Cardiac muscle cell (in vitro differentiated cells and primary cell): Measurements from ENCODE around the gene DDIT4. TPM values are rescaled to one million over a fixed set of nuclear protein-coding genes. Genes with fewer than 3 reads are reported as not detected.

Experiments
- DNase-seq, 2 donors: peaks; one replicate each; pipeline versions ENCODE4 v3.0.0 to v3.0.0-alpha.2; 2010 to 2017; ENCODE audit warnings: low read depth in 1 of 2, low spot score in 1 of 2
- H3K27ac ChIP-seq: fragments of 200-600 bp; sonication (generic); 2 replicates; pipeline ENCODE4 v1.5.1; 2016
- H3K27me3 ChIP-seq: fragments of 200-600 bp; sonication (generic); 2 replicates; pipeline ENCODE4 v1.6.0; 2016; ENCODE audit warnings: control low read depth
- H3K36me3 ChIP-seq: fragments of 200-600 bp; sonication (generic); 2 replicates; pipeline ENCODE4 v1.5.1; 2016; ENCODE audit warnings: control low read depth
- H3K4me1 ChIP-seq: fragments of 200-600 bp; sonication (generic); 2 replicates; pipeline ENCODE4 v1.8.1; 2017; ENCODE audit warnings: low read depth, mild to moderate bottlenecking, mixed run types
- H3K4me3 ChIP-seq: fragments of 200-600 bp; sonication (generic); 2 replicates; pipeline ENCODE4 v1.5.1; 2016; ENCODE audit warnings: mild to moderate bottlenecking
- H3K9me3 ChIP-seq: fragments of 200-600 bp; sonication (generic); 2 replicates; pipeline ENCODE4 v1.5.1; 2017; ENCODE audit warnings: low read depth, mild to moderate bottlenecking, control low read depth
- polyA plus RNA-seq: library from polyadenylated mRNA; unstranded; fragments of >200 nt; fragmentation: Nextera tagmentation; extraction: Ambion mirVana; gene quantifications from 2 replicates; pipeline ENCODE4 v1.2.1, GENCODE V29; 2016
- total RNA-seq: library from RNA; depleted of rRNA; stranded (reverse); fragments of >200 nt; gene quantifications from 2 replicates; pipeline ENCODE4 v1.2.3, GENCODE V29; 2016
- TF ChIP-seq, protein P1 (sequence below): IDR thresholded peaks from 2 replicates; pipeline ENCODE4 v1.5.1; 2012; ENCODE audit warnings: low read depth, mild to moderate bottlenecking, low read length

The DDIT4 gene
- total and polyA plus RNA-seq, 2 experiments from 2014 or later = 210 to 213 TPM

DNA sequence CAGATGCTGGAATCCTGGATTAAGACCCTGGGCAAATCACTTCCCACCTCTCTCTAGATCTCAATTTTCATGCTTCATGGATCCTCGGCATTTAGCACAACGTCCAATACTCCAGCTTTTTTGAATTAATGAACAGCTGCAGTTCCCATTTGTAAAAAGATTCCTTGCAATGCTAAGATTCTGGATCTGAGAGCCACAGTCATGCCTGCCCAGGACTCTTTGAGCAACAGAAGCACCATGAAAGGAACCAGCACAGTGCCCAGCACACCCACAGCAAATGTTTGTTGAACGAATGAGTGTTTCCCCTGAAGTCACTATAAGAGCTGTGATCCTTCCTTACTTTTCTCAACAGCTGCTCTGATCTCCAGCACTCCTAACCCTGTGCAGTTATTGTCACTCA lies 20.8 kb upstream of the DDIT4 start:
- no peak overlapping the region for H3K27ac ChIP-seq
- TF ChIP-seq, protein P1, sequence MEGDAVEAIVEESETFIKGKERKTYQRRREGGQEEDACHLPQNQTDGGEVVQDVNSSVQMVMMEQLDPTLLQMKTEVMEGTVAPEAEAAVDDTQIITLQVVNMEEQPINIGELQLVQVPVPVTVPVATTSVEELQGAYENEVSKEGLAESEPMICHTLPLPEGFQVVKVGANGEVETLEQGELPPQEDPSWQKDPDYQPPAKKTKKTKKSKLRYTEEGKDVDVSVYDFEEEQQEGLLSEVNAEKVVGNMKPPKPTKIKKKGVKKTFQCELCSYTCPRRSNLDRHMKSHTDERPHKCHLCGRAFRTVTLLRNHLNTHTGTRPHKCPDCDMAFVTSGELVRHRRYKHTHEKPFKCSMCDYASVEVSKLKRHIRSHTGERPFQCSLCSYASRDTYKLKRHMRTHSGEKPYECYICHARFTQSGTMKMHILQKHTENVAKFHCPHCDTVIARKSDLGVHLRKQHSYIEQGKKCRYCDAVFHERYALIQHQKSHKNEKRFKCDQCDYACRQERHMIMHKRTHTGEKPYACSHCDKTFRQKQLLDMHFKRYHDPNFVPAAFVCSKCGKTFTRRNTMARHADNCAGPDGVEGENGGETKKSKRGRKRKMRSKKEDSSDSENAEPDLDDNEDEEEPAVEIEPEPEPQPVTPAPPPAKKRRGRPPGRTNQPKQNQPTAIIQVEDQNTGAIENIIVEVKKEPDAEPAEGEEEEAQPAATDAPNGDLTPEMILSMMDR = no peak
- H3K27me3 ChIP-seq = no peaks in the 10 kb centered on the region
- H3K9me3 ChIP-seq = no peaks in the 10 kb centered on the region
- no peak for DNase-seq
- no peak overlapping the region for H3K4me3 ChIP-seq
- no peaks in the 10 kb centered on the region for H3K36me3 ChIP-seq
- H3K4me1 ChIP-seq = peaks cover 37% of the 10 kb centered on the region

DNA sequence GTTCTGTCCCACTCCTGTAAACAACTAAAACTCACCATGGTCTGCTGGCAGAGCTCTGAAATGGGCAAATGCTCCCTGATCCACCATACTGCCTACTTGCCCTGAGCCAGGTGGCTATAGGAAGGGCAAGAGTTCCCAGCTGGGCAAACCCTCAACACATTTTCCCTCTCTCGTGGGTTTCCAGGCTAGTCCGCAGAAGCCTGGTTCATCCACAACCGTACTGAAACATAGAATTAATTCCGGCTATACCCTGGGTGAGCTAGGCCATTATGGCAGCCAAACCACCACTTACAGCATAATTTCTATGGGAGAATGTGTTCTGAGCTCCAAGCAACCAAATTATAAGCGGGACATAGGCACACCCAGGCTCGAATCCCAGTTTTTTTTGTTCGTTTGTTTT lies 20.1 kb upstream of the DDIT4 start:
- Histone ChIP-seq H3K36me3 (no peaks in the 10 kb centered on the region), H3K4me1 (peaks cover 33% of the 10 kb centered on the region), H3K9me3 (no peaks in the 10 kb centered on the region), H3K4me3 (no peak overlapping the region), H3K27ac (peak overlapping the region; percentile 88), H3K27me3 (no peaks in the 10 kb centered on the region)
- TF ChIP-seq, protein P1 = no peak
- no peak for DNase-seq

DNA sequence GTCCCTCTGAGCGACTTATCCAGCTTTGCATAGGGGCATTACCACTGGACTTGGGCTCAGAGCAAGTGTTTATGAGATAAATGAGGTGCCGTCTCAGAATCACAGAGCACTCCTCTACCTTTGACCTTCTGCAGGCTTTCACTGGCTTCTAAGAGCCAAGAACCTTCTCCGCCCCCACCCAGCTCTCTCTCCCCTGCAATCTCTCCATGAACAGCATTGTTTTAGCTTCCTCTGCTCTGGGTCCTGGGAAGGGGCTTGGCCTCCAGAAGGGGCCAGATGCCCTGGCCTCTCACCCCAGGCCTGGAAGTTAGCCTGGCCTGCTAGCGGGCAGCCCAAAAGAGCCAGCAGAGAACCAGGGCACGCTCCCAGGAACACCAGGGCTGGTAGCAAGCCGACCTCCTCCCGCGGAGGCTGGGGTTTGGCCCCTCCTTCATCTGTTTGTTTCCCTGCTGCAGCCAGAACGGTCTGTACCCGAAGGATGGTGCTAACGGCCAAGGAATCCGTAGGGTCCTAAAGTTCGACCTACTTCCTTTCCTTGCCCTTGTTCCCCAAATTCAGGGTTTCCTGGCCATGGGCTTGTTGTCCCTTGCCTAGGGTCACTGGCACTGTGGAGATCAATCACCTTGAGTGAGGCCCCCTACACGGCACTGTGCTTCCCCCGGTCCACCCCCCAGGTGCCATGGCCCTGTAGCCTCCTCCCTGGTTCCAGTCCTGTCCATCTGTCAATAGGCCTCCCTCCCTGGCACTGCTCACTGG lies 18.7 kb upstream of the DDIT4 start:
- Histone ChIP-seq H3K36me3 (no peaks in the 10 kb centered on the region), H3K9me3 (no peaks in the 10 kb centered on the region), H3K27me3 (no peaks in the 10 kb centered on the region), H3K4me3 (no peak overlapping the region), H3K27ac (peak overlapping the region; percentile 88), H3K4me1 (peaks cover 43% of the 10 kb centered on the region)
- DNase-seq = peak; percentile 64 to 90
- TF ChIP-seq, protein P1 = peak; percentile 8

DNA sequence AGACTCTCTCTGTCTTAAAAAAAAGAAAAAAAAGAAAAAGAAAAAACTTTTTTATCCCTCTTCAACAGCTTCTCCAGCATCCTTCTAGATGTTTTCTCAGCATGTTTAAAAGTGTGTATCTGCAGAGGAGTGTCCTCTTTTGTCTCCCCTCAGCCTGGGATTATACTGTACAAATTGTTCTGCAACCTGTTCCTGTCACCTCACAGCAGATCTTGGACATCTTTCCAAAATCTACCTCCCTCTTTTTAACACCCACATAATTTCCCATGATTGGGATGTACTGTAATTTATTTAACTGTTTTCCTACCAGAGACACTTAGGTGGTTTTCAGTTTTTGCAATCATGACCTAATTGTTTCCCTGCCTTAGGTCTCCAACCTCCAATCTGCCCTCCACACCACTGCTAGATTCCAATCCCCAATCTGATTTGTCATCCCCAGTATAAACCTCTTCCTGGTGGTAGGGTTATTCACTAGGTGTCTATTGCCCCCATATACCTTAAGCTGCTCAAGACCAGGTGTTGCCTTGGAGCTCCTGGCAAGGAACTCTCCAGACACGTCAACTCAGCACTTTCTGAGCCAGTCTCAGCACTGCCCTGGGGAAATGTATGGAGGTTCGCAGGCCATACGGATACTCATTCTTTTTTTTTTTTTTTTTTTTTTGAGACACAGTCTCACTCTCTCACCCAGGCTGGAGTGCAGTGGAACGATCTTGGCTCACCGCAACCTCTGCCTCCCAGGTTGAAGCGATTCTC lies 17.6 kb upstream of the DDIT4 start:
- no peak for DNase-seq
- H3K27ac ChIP-seq = no peak overlapping the region

DNA sequence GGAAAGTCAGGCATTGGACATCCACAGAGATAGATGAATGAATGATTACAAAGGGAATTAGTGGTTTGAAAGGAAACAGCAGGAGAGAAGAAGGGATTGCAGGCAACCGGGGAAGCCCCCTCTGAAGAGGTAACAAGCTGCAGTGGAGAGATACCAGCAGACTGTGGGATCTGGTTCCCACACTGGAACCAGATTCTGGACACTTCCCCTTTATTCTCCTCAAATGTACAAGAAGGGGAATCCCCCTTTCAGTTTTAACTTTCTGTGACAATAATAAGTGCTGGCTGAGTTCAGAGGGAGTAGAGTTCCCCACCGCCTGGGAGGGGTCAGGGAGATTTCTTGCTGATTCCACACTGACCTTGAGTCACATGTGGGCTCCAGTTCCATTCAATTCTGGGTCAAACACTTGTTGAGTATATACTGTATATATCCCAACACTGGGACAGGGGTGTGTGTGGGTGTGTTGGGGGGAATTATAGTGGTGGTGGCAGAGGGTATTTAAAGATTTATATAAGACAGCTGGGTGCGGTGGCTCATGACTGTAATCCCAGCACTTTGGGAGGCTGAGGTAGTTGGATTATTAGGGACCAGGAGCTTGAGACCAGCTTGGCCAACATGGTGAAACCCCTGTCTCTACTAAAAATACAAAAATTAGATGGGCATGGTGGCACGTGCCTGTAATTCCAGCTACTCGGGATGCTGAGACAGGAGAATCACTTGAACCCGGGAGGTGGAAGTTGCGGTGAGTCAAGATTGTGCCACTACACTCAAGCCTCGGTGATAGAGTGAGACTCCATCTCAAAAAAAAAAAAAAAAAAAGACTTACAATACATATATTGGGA lies 16.5 kb upstream of the DDIT4 start:
- peak overlapping the region; percentile 4 for H3K27ac ChIP-seq
- peak in 1 of 2 donors; percentile 40 for DNase-seq
- TF ChIP-seq, protein P1 = no peak
- peaks cover 57% of the 10 kb centered on the region for H3K4me1 ChIP-seq
- no peak overlapping the region for H3K4me3 ChIP-seq
- no peaks in the 10 kb centered on the region for H3K27me3 ChIP-seq
- H3K36me3 ChIP-seq = no peaks in the 10 kb centered on the region
- H3K9me3 ChIP-seq = no peaks in the 10 kb centered on the region

More for the DNA sequence above, 17.6 kb upstream of the DDIT4 start:
- TF ChIP-seq, protein P1 = no peak
- Histone ChIP-seq H3K4me3 (no peak overlapping the region), H3K36me3 (no peaks in the 10 kb centered on the region), H3K4me1 (peaks cover 49% of the 10 kb centered on the region), H3K9me3 (no peaks in the 10 kb centered on the region), H3K27me3 (no peaks in the 10 kb centered on the region)
